ENCODE data around the gene ARHGAP6. TPM values are rescaled to one million over a fixed set of nuclear protein-coding genes. Genes with fewer than 3 reads are reported as not detected.

The ARHGAP6 gene
- total RNA-seq, 4 donors from 2014 or later = 17.2 to 47.0 (median 21.6) TPM

GRCh38 chrX:11399489-11400094, 266.1 kb downstream of the ARHGAP6 start:
- Histone ChIP-seq H3K4me3 (no peak overlapping the region), H3K27ac (no peak overlapping the region), H3K27me3 (no peaks in the 10 kb centered on the region), H3K36me3 (no peaks in the 10 kb centered on the region), H3K4me1 (no peaks in the 10 kb centered on the region), H3K9me3 (no peaks in the 10 kb centered on the region)
- intact Hi-C loops (cut with DNase I; ENCODE audit: low total_unique reads) = no loop called here
- DNase-seq = no peak
- TF ChIP-seq POLR2A (IDR thresholded peaks at IDR 0.05) (no peak), CTCF (IDR thresholded peaks at IDR 0.05) (no peak)

GRCh38 chrX:11398785-11399184, 266.9 kb downstream of the ARHGAP6 start:
- Histone ChIP-seq H3K4me1 (no peaks in the 10 kb centered on the region), H3K9me3 (no peaks in the 10 kb centered on the region), H3K36me3 (no peaks in the 10 kb centered on the region), H3K27me3 (no peaks in the 10 kb centered on the region), H3K27ac (no peak overlapping the region), H3K4me3 (no peak overlapping the region)
- intact Hi-C loops (cut with DNase I; ENCODE audit: low total_unique reads) = no loop called here
- no peak for TF ChIP-seq CTCF (IDR thresholded peaks at IDR 0.05)
- no peak for TF ChIP-seq POLR2A (IDR thresholded peaks at IDR 0.05)
- no peak for DNase-seq

GRCh38 chrX:11398139-11398538, 267.6 kb downstream of the ARHGAP6 start:
- no peak for TF ChIP-seq CTCF (IDR thresholded peaks at IDR 0.05)
- TF ChIP-seq POLR2A (IDR thresholded peaks at IDR 0.05) = no peak
- H3K36me3 ChIP-seq = no peaks in the 10 kb centered on the region
- DNase-seq = no peak
- no peaks in the 10 kb centered on the region for H3K4me1 ChIP-seq
- intact Hi-C loops (cut with DNase I; ENCODE audit: low total_unique reads) = no loop called here
- H3K27ac ChIP-seq = no peak overlapping the region
- no peaks in the 10 kb centered on the region for H3K27me3 ChIP-seq
- H3K9me3 ChIP-seq = no peaks in the 10 kb centered on the region
- no peak overlapping the region for H3K4me3 ChIP-seq

GRCh38 chrX:11397680-11398079, 268.0 kb downstream of the ARHGAP6 start:
- H3K27me3 ChIP-seq = no peaks in the 10 kb centered on the region
- no peak overlapping the region for H3K4me3 ChIP-seq
- TF ChIP-seq CTCF (IDR thresholded peaks at IDR 0.05) = no peak
- TF ChIP-seq POLR2A (IDR thresholded peaks at IDR 0.05) = no peak
- no peaks in the 10 kb centered on the region for H3K4me1 ChIP-seq
- no peaks in the 10 kb centered on the region for H3K9me3 ChIP-seq
- intact Hi-C loops (cut with DNase I; ENCODE audit: low total_unique reads) = no loop called here
- no peak for DNase-seq
- no peak overlapping the region for H3K27ac ChIP-seq
- no peaks in the 10 kb centered on the region for H3K36me3 ChIP-seq

- Histone ChIP-seq H3K36me3 (no peaks in the 10 kb centered on the region), H3K9me3 (no peaks in the 10 kb centered on the region), H3K4me1 (no peaks in the 10 kb centered on the region), H3K27ac (no peak overlapping the region), H3K4me3 (no peak overlapping the region), H3K27me3 (no peaks in the 10 kb centered on the region)
- intact Hi-C loops (cut with DNase I; ENCODE audit: low total_unique reads) = no loop called here
- DNase-seq = no peak
- TF ChIP-seq CTCF (IDR thresholded peaks at IDR 0.05) = no peak
These were observed 269.9 kb downstream of the ARHGAP6 start for GRCh38 chrX:11395859-11396258.

Data from uterus (tissue), 4 donors.